ENCODE results near the gene SPTLC1. TPM values are rescaled to one million over a fixed set of nuclear protein-coding genes. Genes with fewer than 3 reads are reported as not detected.
"Not testable (repeated sequence)": the region's sequence is repeated elsewhere in the genome, so short reads cannot be mapped to it uniquely, and the experiment has no call there.

SPTLC1 gene
- total RNA-seq, 1 experiment from 2014 or later: 87.7 TPM

GRCh38 chr9:92140754-92141143 lies 25.5 kb upstream of the SPTLC1 start:
- peak; percentile 10 for DNase-seq (ENCODE audit: low read depth)

- DNase-seq (ENCODE audit: low read depth): peak; percentile 56
Observed at GRCh38 chr9:92140074-92140753, 25.0 kb upstream of the SPTLC1 start.

GRCh38 chr9:92138960-92139540 lies 23.8 kb upstream of the SPTLC1 start:
- DNase-seq (ENCODE audit: low read depth): peak; percentile 36

GRCh38 chr9:92138157-92138959 lies 23.1 kb upstream of the SPTLC1 start:
- DNase-seq (ENCODE audit: low read depth): peak; percentile 37

GRCh38 chr9:92136184-92136858 lies 21.1 kb upstream of the SPTLC1 start:
- no peak for DNase-seq (ENCODE audit: low read depth)

GRCh38 chr9:92135576-92135975 lies 20.4 kb upstream of the SPTLC1 start:
- DNase-seq (ENCODE audit: low read depth): no peak

- peak; percentile 70 for DNase-seq (ENCODE audit: low read depth)
Observed at GRCh38 chr9:92133949-92134604, 18.9 kb upstream of the SPTLC1 start.

- DNase-seq (ENCODE audit: low read depth): not testable (repeated sequence)
Observed at GRCh38 chr9:92132913-92133312, 17.7 kb upstream of the SPTLC1 start.

- DNase-seq (ENCODE audit: low read depth): no peak
Observed at GRCh38 chr9:92132501-92132900, 17.3 kb upstream of the SPTLC1 start.

- DNase-seq (ENCODE audit: low read depth): no peak
Observed at GRCh38 chr9:92122800-92123199, 7.6 kb upstream of the SPTLC1 start.

- no peak for DNase-seq (ENCODE audit: low read depth)
Observed at GRCh38 chr9:92122061-92122460, 6.8 kb upstream of the SPTLC1 start.

- no peak for DNase-seq (ENCODE audit: low read depth)
Observed at GRCh38 chr9:92121265-92121664, 6.1 kb upstream of the SPTLC1 start.

GRCh38 chr9:92120138-92120537 lies 4.9 kb upstream of the SPTLC1 start:
- no peak for DNase-seq (ENCODE audit: low read depth)

- no peak for DNase-seq (ENCODE audit: low read depth)
Observed at GRCh38 chr9:92119586-92119985, 4.4 kb upstream of the SPTLC1 start.

GRCh38 chr9:92108122-92108521 lies 7.1 kb downstream of the SPTLC1 start:
- DNase-seq (ENCODE audit: low read depth): no peak

- DNase-seq (ENCODE audit: low read depth): not testable (repeated sequence)
Observed at GRCh38 chr9:92105446-92106225, 9.6 kb downstream of the SPTLC1 start.

GRCh38 chr9:92103601-92104000 lies 11.6 kb downstream of the SPTLC1 start:
- not testable (repeated sequence) for DNase-seq (ENCODE audit: low read depth)

GRCh38 chr9:92100237-92100911 lies 14.8 kb downstream of the SPTLC1 start:
- DNase-seq (ENCODE audit: low read depth): peak; percentile 71

- no peak for DNase-seq (ENCODE audit: low read depth)
Observed at GRCh38 chr9:92098638-92099037, 16.6 kb downstream of the SPTLC1 start.

- peak; percentile 64 for DNase-seq (ENCODE audit: low read depth)
Observed at GRCh38 chr9:92097997-92098482, 17.2 kb downstream of the SPTLC1 start.

Data from RPMI7951 (cell line).